Breast epithelium (tissue), 4 donors: ENCODE measurements around the gene DIP2B. TPM values are rescaled to one million over a fixed set of nuclear protein-coding genes. Genes with fewer than 3 reads are reported as not detected.

Source experiments
- DNase-seq, 2 donors: peaks; one replicate each; pipeline ENCODE4 v3.0.0-alpha.2; 2019; ENCODE audit warnings: low spot score in 2 of 2
- H3K27ac ChIP-seq, 2 donors: fragments of 200-600 bp; sonication (generic) in 1 of 2; one replicate each; pipeline ENCODE4 v1.5.1; 2016 to 2019; ENCODE audit warnings: mild to moderate bottlenecking in 1 of 2
- H3K27me3 ChIP-seq, 2 donors: fragments of 200-600 bp; sonication (generic) in 1 of 2; one replicate each; pipeline versions ENCODE4 v1.5.1 to v1.6.0; 2017 to 2019; ENCODE audit warnings: control low read depth in 1 of 2, mild to moderate bottlenecking in 1 of 2
- H3K36me3 ChIP-seq: fragments of 200-600 bp; one replicate; pipeline ENCODE4 v1.5.1; 2019
- H3K4me1 ChIP-seq, 2 donors: fragments of 200-600 bp; sonication (generic); one replicate each; pipeline ENCODE4 v1.5.1; 2016 to 2019; ENCODE audit warnings: control low read depth in 1 of 2
- H3K4me3 ChIP-seq, 3 donors: fragments of 200-600 bp; sonication (generic); 1 replicate in 2 of 3; 2 replicates in 1 of 3; pipeline ENCODE4 v1.5.1; 2016 to 2019; ENCODE audit warnings: mild to moderate bottlenecking in 3 of 3, moderate library complexity in 2 of 3
- H3K9me3 ChIP-seq, 2 donors: fragments of 200-600 bp; sonication (generic) in 1 of 2; one replicate each; pipeline ENCODE4 v1.5.1; 2016 to 2019; ENCODE audit warnings: control low read depth in 1 of 2
- CTCF ChIP-seq, 3 donors: fragments of 450-650 bp; IDR thresholded peaks; one replicate each; pipeline ENCODE4 v1.5.1; 2016 to 2017; ENCODE audit warnings: antibody characterized with exemption in 3 of 3, mild to moderate bottlenecking in 3 of 3, moderate library complexity in 3 of 3
- POLR2A ChIP-seq: fragments of 450-650 bp; IDR thresholded peaks from one replicate; pipeline ENCODE4 v1.6.1; 2016; ENCODE audit warnings: antibody characterized with exemption, mild to moderate bottlenecking, moderate library complexity
- POLR2AphosphoS5 ChIP-seq, 3 donors: sonication (generic); formaldehyde crosslinking; IDR thresholded peaks; one replicate each; pipeline ENCODE4 v1.6.1; 2017; ENCODE audit warnings: antibody characterized with exemption in 3 of 3
- intact Hi-C: fragments of 100-400 bp; cut with DNase I; formaldehyde crosslinking; loops from one replicate; pipeline ENCODE4 v1.15.1; 2023; ENCODE audit warnings: low total_unique reads
- total RNA-seq, 3 donors: library from RNA; depleted of rRNA; stranded (reverse); fragments of >200 nt; gene quantifications; one replicate each; pipeline ENCODE4 v1.1.0, GENCODE V29; 2016

DIP2B gene
- total RNA-seq, 3 donors from 2014 or later, result 26.6 to 44.8 (median 33.4) TPM

GRCh38 chr12:50749459-50749882 lies 244.7 kb downstream of the DIP2B start:
- intact Hi-C loops, result no loop called here
- H3K9me3 ChIP-seq, result no peaks in the 10 kb centered on the region
- H3K4me1 ChIP-seq, result no peaks in the 10 kb centered on the region
- no peak for DNase-seq
- H3K36me3 ChIP-seq, result no peaks in the 10 kb centered on the region
- H3K27me3 ChIP-seq, result no peaks in the 10 kb centered on the region
- no peak overlapping the region for H3K4me3 ChIP-seq
- no peak for TF ChIP-seq POLR2A
- TF ChIP-seq POLR2AphosphoS5 (IDR thresholded peaks at IDR 0.05), result no peak
- no peak for TF ChIP-seq CTCF (IDR thresholded peaks at IDR 0.05)
- no peak overlapping the region for H3K27ac ChIP-seq

- Histone ChIP-seq H3K4me3 (no peak overlapping the region), H3K36me3 (no peaks in the 10 kb centered on the region), H3K27me3 (no peaks in the 10 kb centered on the region), H3K9me3 (no peaks in the 10 kb centered on the region), H3K27ac (no peak overlapping the region), H3K4me1 (no peaks in the 10 kb centered on the region)
- no peak for TF ChIP-seq POLR2A
- TF ChIP-seq POLR2AphosphoS5 (IDR thresholded peaks at IDR 0.05), result no peak
- TF ChIP-seq CTCF (IDR thresholded peaks at IDR 0.05), result no peak
- intact Hi-C loops, result no loop called here
- no peak for DNase-seq
These were observed 245.6 kb downstream of the DIP2B start for GRCh38 chr12:50750366-50750765.

- Histone ChIP-seq H3K27me3 (no peaks in the 10 kb centered on the region), H3K4me1 (no peaks in the 10 kb centered on the region), H3K4me3 (no peak overlapping the region), H3K36me3 (no peaks in the 10 kb centered on the region), H3K27ac (no peak overlapping the region), H3K9me3 (no peaks in the 10 kb centered on the region)
- DNase-seq, result no peak
- intact Hi-C loops, result no loop called here
- TF ChIP-seq POLR2A, result no peak
- no peak for TF ChIP-seq POLR2AphosphoS5 (IDR thresholded peaks at IDR 0.05)
- TF ChIP-seq CTCF (IDR thresholded peaks at IDR 0.05), result no peak
These were observed 247.3 kb downstream of the DIP2B start for GRCh38 chr12:50751948-50752721.

GRCh38 chr12:50753232-50753769 lies 248.5 kb downstream of the DIP2B start:
- Histone ChIP-seq H3K27ac (no peak overlapping the region), H3K9me3 (no peaks in the 10 kb centered on the region), H3K4me3 (no peak overlapping the region), H3K27me3 (no peaks in the 10 kb centered on the region), H3K4me1 (no peaks in the 10 kb centered on the region), H3K36me3 (no peaks in the 10 kb centered on the region)
- DNase-seq, result no peak
- intact Hi-C loops, result no loop called here
- TF ChIP-seq POLR2A, result no peak
- TF ChIP-seq CTCF (IDR thresholded peaks at IDR 0.05), result no peak
- no peak for TF ChIP-seq POLR2AphosphoS5 (IDR thresholded peaks at IDR 0.05)

GRCh38 chr12:50763639-50764285 lies 259.0 kb downstream of the DIP2B start, which contains the start of gene ATF1:
Gene ATF1, plus strand, starts transcription at chr12:50764101. Its CDS starts 16,045 bp downstream, at chr12:50780146.
- TF ChIP-seq POLR2AphosphoS5 (IDR thresholded peaks at IDR 0.05) (peak; percentile 87 to 93 (median 90)), POLR2A (no peak)
- Histone ChIP-seq H3K36me3 (no peaks in the 10 kb centered on the region), H3K4me3 (peak within 1 kb of the TSS; percentile 73 to 91 (median 91)), H3K9me3 (no peaks in the 10 kb centered on the region), H3K4me1 (peaks cover 4 to 5% of the 10 kb centered on the region in 2 donors), H3K27ac (peak within 1 kb of the TSS; percentile 94 to 99), H3K27me3 (no peaks in the 10 kb centered on the region)
- intact Hi-C loops, result no loop called here
- DNase-seq, result peak; percentile 87 to 92
